GM18517 (cell line): ENCODE measurements around the gene ARHGAP30.
"Not testable (repeated sequence)": the region's sequence is repeated elsewhere in the genome, so short reads cannot be mapped to it uniquely, and the experiment has no call there.

ENCODE experiments used
- ATAC-seq: cut with Tn5 transposase; IDR thresholded peaks from one replicate; pipeline ENCODE4 v1.9.1; 2021; ENCODE audit warnings: mild to moderate bottlenecking, moderate library complexity; ENCODE audit not compliant: unreplicated experiment

ARHGAP30 gene

GRCh38 chr1:161018631-161018930, 51.1 kb downstream of the ARHGAP30 start:
- ATAC-seq, result no peak

- ATAC-seq, result no peak
Observed at GRCh38 chr1:161017756-161018630, 51.7 kb downstream of the ARHGAP30 start.

- ATAC-seq, result not testable (repeated sequence)
Observed at GRCh38 chr1:161017181-161017580, 52.5 kb downstream of the ARHGAP30 start.

GRCh38 chr1:161016683-161017082, 53.0 kb downstream of the ARHGAP30 start:
- not testable (repeated sequence) for ATAC-seq

GRCh38 chr1:161013488-161014230, 56.0 kb downstream of the ARHGAP30 start:
- peak; percentile 90 for ATAC-seq

- no peak for ATAC-seq
Observed at GRCh38 chr1:161013131-161013487, 56.6 kb downstream of the ARHGAP30 start.

- no peak for ATAC-seq
Observed at GRCh38 chr1:161012420-161012819, 57.3 kb downstream of the ARHGAP30 start.

- no peak for ATAC-seq
Observed at GRCh38 chr1:161009602-161010211, 60.0 kb downstream of the ARHGAP30 start.

GRCh38 chr1:161008869-161009510, 60.7 kb downstream of the ARHGAP30 start:
- ATAC-seq, result no peak

- no peak for ATAC-seq
Observed at GRCh38 chr1:161007369-161007768, 62.3 kb downstream of the ARHGAP30 start.

- ATAC-seq, result no peak
Observed at GRCh38 chr1:161006563-161006962, 63.1 kb downstream of the ARHGAP30 start.

- no peak for ATAC-seq
Observed at GRCh38 chr1:161001525-161001924, 68.2 kb downstream of the ARHGAP30 start.

GRCh38 chr1:161000736-161001480, 68.8 kb downstream of the ARHGAP30 start:
- ATAC-seq, result no peak

- ATAC-seq, result no peak
Observed at GRCh38 chr1:160999376-160999775, 70.3 kb downstream of the ARHGAP30 start.

GRCh38 chr1:160997323-160998038, 72.2 kb downstream of the ARHGAP30 start:
- ATAC-seq, result no peak
